ENCODE results near the gene EIF4A3.

DNA sequence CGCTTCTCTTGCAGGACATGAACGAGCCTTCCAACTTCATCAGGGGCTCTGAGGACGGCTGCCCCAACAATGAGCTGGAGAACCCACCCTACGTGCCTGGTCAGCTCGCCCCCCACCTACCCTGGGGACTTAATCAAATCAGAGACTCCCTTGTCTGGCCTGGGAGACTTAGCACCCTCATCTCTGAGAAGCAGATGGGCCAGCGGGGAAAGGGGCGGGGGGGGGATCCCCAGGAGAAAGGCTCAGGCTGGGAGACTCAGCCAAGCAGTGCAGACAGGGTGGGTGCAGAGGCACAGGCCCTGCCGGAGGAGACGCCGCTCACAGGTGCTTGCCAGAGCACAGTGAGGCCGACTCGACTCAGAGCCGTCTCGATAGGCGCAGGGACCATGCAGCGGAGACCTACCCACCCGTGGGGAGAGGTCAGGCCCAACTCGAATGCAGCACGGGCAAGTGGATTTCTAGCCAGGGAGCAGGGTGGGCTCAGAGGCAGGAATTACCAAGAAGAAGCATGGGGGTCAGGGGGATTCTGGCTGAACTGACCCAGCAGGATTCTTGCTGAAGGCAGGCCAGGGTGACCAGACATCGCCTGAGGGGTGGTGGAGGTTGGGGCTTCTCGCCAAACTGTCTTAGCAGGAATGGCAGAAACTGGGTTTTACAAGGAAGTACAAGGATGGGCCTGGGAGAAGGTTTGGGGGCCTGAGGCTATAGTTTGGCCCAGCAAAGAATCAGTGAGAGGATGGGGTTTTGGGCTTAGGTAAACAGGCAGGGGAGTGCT, 35.8 kb downstream of the EIF4A3 start:
- TF ChIP-seq CTCF (IDR thresholded peaks at IDR 0.05; ENCODE audit: poor library complexity), result no peak
- TF ChIP-seq EZH2phosphoT487 (IDR thresholded peaks at IDR 0.05; ENCODE audit: low read depth, severe bottlenecking, unreplicated experiment), result no peak

Data from hepatocyte (in vitro differentiated cells).